B cell (primary cell): ENCODE results near the gene TBC1D17.

Experiments used
- EZH2 ChIP-seq: IDR thresholded peaks from 2 replicates; pipeline ENCODE4 v1.6.1; 2012; ENCODE audit warnings: borderline replicate concordance, low read depth, mild to moderate bottlenecking, moderate library complexity, low read length; ENCODE audit not compliant: insufficient read depth, poor library complexity, severe bottlenecking
- TF ChIP-seq, protein P1 (sequence below): fragments of 200-600 bp; IDR thresholded peaks from one replicate; pipeline ENCODE4 v1.8.0; 2022; ENCODE audit warnings: antibody characterized with exemption, mild to moderate bottlenecking

DNA sequence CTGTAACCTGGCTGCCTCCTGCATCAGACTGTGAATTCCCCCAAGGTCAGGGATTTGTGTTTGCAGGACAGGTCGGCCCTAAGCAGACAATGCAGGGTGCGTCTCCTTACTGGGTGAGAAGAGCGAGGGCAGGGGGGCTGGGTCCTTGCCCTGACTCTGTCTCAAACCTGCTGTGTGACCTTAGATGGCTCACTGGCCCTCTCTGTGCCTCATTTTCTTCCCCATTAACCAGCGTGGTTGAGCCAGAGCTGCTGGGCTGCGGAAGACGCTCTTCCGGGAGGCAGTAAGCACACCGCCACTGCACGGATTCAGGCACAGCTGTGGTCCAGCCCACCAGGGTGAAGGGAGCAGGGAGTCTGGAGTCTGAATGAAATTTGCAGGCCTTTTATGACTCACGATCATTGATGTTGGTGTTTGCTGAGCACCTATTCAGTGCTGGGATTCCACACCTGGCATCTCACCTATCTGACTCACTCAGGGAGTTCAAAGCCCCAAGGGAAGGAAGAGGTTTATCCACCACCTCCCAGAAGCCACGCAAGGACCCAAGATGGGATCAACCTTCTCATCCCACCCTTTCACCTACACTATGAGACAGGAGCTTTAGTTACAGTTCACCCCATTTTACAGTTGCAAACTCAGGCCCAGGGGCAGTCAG, 2.9 kb upstream of the TBC1D17 start:
- TF ChIP-seq, protein P1, sequence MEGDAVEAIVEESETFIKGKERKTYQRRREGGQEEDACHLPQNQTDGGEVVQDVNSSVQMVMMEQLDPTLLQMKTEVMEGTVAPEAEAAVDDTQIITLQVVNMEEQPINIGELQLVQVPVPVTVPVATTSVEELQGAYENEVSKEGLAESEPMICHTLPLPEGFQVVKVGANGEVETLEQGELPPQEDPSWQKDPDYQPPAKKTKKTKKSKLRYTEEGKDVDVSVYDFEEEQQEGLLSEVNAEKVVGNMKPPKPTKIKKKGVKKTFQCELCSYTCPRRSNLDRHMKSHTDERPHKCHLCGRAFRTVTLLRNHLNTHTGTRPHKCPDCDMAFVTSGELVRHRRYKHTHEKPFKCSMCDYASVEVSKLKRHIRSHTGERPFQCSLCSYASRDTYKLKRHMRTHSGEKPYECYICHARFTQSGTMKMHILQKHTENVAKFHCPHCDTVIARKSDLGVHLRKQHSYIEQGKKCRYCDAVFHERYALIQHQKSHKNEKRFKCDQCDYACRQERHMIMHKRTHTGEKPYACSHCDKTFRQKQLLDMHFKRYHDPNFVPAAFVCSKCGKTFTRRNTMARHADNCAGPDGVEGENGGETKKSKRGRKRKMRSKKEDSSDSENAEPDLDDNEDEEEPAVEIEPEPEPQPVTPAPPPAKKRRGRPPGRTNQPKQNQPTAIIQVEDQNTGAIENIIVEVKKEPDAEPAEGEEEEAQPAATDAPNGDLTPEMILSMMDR = no peak
- no peak for TF ChIP-seq EZH2
